Pancreas (tissue), 10 donors: Measurements from ENCODE around the gene ACSL6. TPM values are rescaled to one million over a fixed set of nuclear protein-coding genes. Genes with fewer than 3 reads are reported as not detected.

Source experiments
- ATAC-seq, 4 donors: fragments of 200-7000 bp; cut with Tn5 transposase; one replicate each; pipeline versions ENCODE4 v1.8.0 to v1.9.1; 2020; ENCODE audit warnings: mild to moderate bottlenecking in 4 of 4, moderate library complexity in 4 of 4
- DNase-seq, 6 donors: peaks; one replicate each; pipeline ENCODE4 v3.0.0-alpha.2; 2020
- FAIRE-seq: peaks from 2 replicates; lab custom pipeline; 2012; peaks lifted over from hg19 to GRCh38; lab: Jason Lieb, UNC
- H3K27ac ChIP-seq, 4 donors: fragments of 200-600 bp; sonication (generic); 1 replicate in 3 of 4; 2 replicates in 1 of 4; pipeline versions ENCODE4 v1.5.0 to v1.8.0; 2020
- H3K27me3 ChIP-seq, 4 donors: fragments of 200-600 bp; one replicate each; pipeline ENCODE4 v1.8.0; 2021
- H3K36me3 ChIP-seq, 3 donors: fragments of 200-600 bp; sonication (generic) in 1 of 3; one replicate each; pipeline versions ENCODE4 v1.5.0 to v1.8.0; 2020 to 2021
- H3K4me1 ChIP-seq, 3 donors: fragments of 200-600 bp; one replicate each; pipeline ENCODE4 v1.8.0; 2021
- H3K4me3 ChIP-seq, 4 donors: fragments of 200-600 bp; sonication (generic) in 2 of 4; one replicate each; pipeline versions ENCODE4 v1.5.0 to v1.8.0; 2020 to 2021
- H3K9me3 ChIP-seq, 4 donors: fragments of 200-600 bp; one replicate each; pipeline ENCODE4 v1.8.0; 2021
- CTCF ChIP-seq, 4 donors: fragments of 200-600 bp; sonication (generic) in 3 of 4; IDR thresholded peaks; one replicate each; pipeline versions ENCODE4 v1.5.0 to v1.8.0; 2021; ENCODE audit warnings: antibody characterized with exemption in 4 of 4
- WGBS, 2 donors: extraction: QIAGEN DNeasy Blood & Tissue Kit; methylation state at CpG; one replicate each; pipeline ENCODE4 v1.1.7; 2013; 5-methylcytosine and 5-hydroxymethylcytosine counted together
- intact Hi-C, 3 donors: fragments of 100-400 bp; cut with DNase I; formaldehyde crosslinking; loops; one replicate each; pipeline versions ENCODE4 v1.11.1 to v1.14.2; 2022
- polyA plus RNA-seq, 2 donors: library from polyadenylated mRNA; stranded (reverse); fragments of 200-250 nt; gene quantifications; one replicate each; pipeline ENCODE4 v1.2.3, GENCODE V29; 2013
- total RNA-seq, 6 donors: library from RNA; stranded (reverse); fragmentation: NEBNext Ultra II Directional in 4 of 6; extraction: Animal tissue kit (Norgen Biotek cat#: 25700) in 4 of 6; gene quantifications; one replicate each; pipeline versions ENCODE4 v1.2.1 to v1.2.4, GENCODE V29; 2021 to 2023
- donor health status: healthy with polysubstance abuse.
- donor health status: DM: no; HTN: no; CAD: no; lungs with moderate emphysema.
- donor health status: DM: no; HTN: no; CAD: no.
- donor health status: control.
- donor health status: control.
- donor health status: Bipolar disorder and iron deficiency.
- donor health status: DM: yes; HTN: yes; CAD: no.
- donor health status: DM: no; HTN: no; CAD: no.
- donor health status: DM: no; HTN: no; CAD: no.
- donor health status: DM: yes; HTN: yes; CAD: no.

Gene ACSL6
- total and polyA plus RNA-seq, 8 donors, result 0.83 to 3.3 (median 1.1) TPM

GRCh38 chr5:132017316-132017715 is 5.9 kb upstream of the ACSL6 start:
- TF ChIP-seq CTCF (IDR thresholded peaks at IDR 0.05), result no peak
- 21 to 30% methylated on average over 4 of the region's 4 CpGs for WGBS, 2 donors
- H3K4me3 ChIP-seq, result no peak overlapping the region
- DNase-seq (no peak), ATAC-seq (no peak), FAIRE-seq (no peak)
- intact Hi-C loops, result no loop called here
- H3K27ac ChIP-seq, result no peak overlapping the region
- H3K9me3 ChIP-seq, result no peaks in the 10 kb centered on the region
- no peaks in the 10 kb centered on the region for H3K27me3 ChIP-seq
- no peaks in the 10 kb centered on the region for H3K4me1 ChIP-seq
- no peaks in the 10 kb centered on the region for H3K36me3 ChIP-seq

- FAIRE-seq (no peak), DNase-seq (no peak), ATAC-seq (no peak)
- H3K27me3 ChIP-seq, result no peaks in the 10 kb centered on the region
- no peaks in the 10 kb centered on the region for H3K9me3 ChIP-seq
- H3K36me3 ChIP-seq, result no peaks in the 10 kb centered on the region
- TF ChIP-seq CTCF (IDR thresholded peaks at IDR 0.05), result no peak
- WGBS, 2 donors, result 65 to 82% methylated on average over 3 of the region's 3 CpGs
- H3K27ac ChIP-seq, result no peak overlapping the region
- no peak overlapping the region for H3K4me3 ChIP-seq
- intact Hi-C loops, result no loop called here
- no peaks in the 10 kb centered on the region for H3K4me1 ChIP-seq
Observed at GRCh38 chr5:132016721-132017250, 5.3 kb upstream of the ACSL6 start.

GRCh38 chr5:132013711-132014110 is 2.3 kb upstream of the ACSL6 start:
- no peak overlapping the region for H3K4me3 ChIP-seq
- intact Hi-C loops, result no loop called here
- H3K4me1 ChIP-seq, result no peaks in the 10 kb centered on the region
- no peak overlapping the region for H3K27ac ChIP-seq
- no peaks in the 10 kb centered on the region for H3K27me3 ChIP-seq
- no peak for ATAC-seq
- no peaks in the 10 kb centered on the region for H3K9me3 ChIP-seq
- 83 to 90% methylated on average over 2 of the region's 2 CpGs for WGBS, 2 donors
- no peaks in the 10 kb centered on the region for H3K36me3 ChIP-seq
- peak in 4 of 6 donors; percentile 3 to 40 (median 21) for DNase-seq
- TF ChIP-seq CTCF (IDR thresholded peaks at IDR 0.05), result no peak
- no peak for FAIRE-seq

GRCh38 chr5:132013006-132013689 is 1.7 kb upstream of the ACSL6 start:
- FAIRE-seq, result no peak
- WGBS, 2 donors, result 88 to 91% methylated on average over 5 of the region's 5 CpGs
- H3K27ac ChIP-seq, result no peak overlapping the region

More at GRCh38 chr5:132013006-132013689, 1.7 kb upstream of the ACSL6 start:
- Histone ChIP-seq H3K4me3 (no peak overlapping the region), H3K9me3 (no peaks in the 10 kb centered on the region), H3K36me3 (no peaks in the 10 kb centered on the region), H3K27me3 (no peaks in the 10 kb centered on the region), H3K4me1 (no peaks in the 10 kb centered on the region)
- DNase-seq, result peak in 4 of 6 donors; percentile 5 to 37 (median 16)
- ATAC-seq, result no peak
- intact Hi-C loops, result no loop called here
- no peak for TF ChIP-seq CTCF (IDR thresholded peaks at IDR 0.05)
